Lung (tissue), 12 donors: Measurements from ENCODE around the gene ZACN. TPM values are rescaled to one million over a fixed set of nuclear protein-coding genes. Genes with fewer than 3 reads are reported as not detected.

Experiments
- ATAC-seq: fragments of 200-7000 bp; cut with Tn5 transposase; one replicate; pipeline ENCODE4 v1.9.1; 2020; ENCODE audit warnings: moderate number of reproducible peaks; ENCODE audit not compliant: insufficient read depth, low FRiP score
- DNase-seq, 3 donors: peaks; one replicate each; pipeline ENCODE4 v3.0.0-alpha.2; 2013 to 2017
- H3K27ac ChIP-seq, 2 donors: one replicate each; pipeline ENCODE4 v1.5.1; 2013; ENCODE audit warnings: mild to moderate bottlenecking in 2 of 2, moderate library complexity in 2 of 2, control low read depth in 1 of 2, inconsistent platforms in 1 of 2, low read depth in 1 of 2, low read length in 1 of 2
- H3K27me3 ChIP-seq, 3 donors: one replicate each; pipeline ENCODE4 v1.5.1; 2013; ENCODE audit warnings: low read length in 2 of 3; ENCODE audit not compliant: control insufficient read depth in 3 of 3, insufficient read depth in 3 of 3
- H3K36me3 ChIP-seq, 4 donors: one replicate each; pipeline ENCODE4 v1.5.1; 2013; ENCODE audit warnings: low read length in 4 of 4, mild to moderate bottlenecking in 1 of 4, moderate library complexity in 1 of 4; ENCODE audit not compliant: control insufficient read depth in 4 of 4, insufficient read depth in 4 of 4
- H3K4me1 ChIP-seq, 5 donors: one replicate each; pipeline ENCODE4 v1.5.1; 2013; ENCODE audit warnings: low read length in 5 of 5, mild to moderate bottlenecking in 2 of 5, moderate library complexity in 1 of 5; ENCODE audit not compliant: control insufficient read depth in 5 of 5, insufficient read depth in 5 of 5
- H3K4me3 ChIP-seq: one replicate; pipeline ENCODE4 v1.5.1; 2013; ENCODE audit warnings: mild to moderate bottlenecking, control low read depth, moderate library complexity
- H3K9ac ChIP-seq, 2 donors: one replicate each; pipeline ENCODE4 v1.5.1; 2013; ENCODE audit warnings: low read length in 2 of 2, control low read depth in 1 of 2; ENCODE audit not compliant: insufficient read depth in 1 of 2
- H3K9me3 ChIP-seq, 4 donors: one replicate each; pipeline ENCODE4 v1.5.1; 2013; ENCODE audit warnings: low read length in 3 of 4, mild to moderate bottlenecking in 1 of 4, moderate library complexity in 1 of 4; ENCODE audit not compliant: control insufficient read depth in 4 of 4, insufficient read depth in 3 of 4
- CTCF ChIP-seq: IDR thresholded peaks from 2 replicates; pipeline ENCODE4 v1.5.1; 2012; ENCODE audit warnings: mild to moderate bottlenecking; ENCODE audit errors: control extremely low read depth, extremely low read depth
- WGBS, 2 donors: extraction: QIAGEN DNeasy Blood & Tissue Kit; methylation state at CpG; one replicate each; pipeline ENCODE4 v1.1.7; 2013; 5-methylcytosine and 5-hydroxymethylcytosine counted together
- polyA plus RNA-seq, 2 donors: library from polyadenylated mRNA; stranded (reverse); fragments of 200-250 nt; gene quantifications; one replicate each; pipeline ENCODE4 v1.2.1, GENCODE V29; 2013
- total RNA-seq, 2 donors: library from RNA; depleted of rRNA in 1 of 2; stranded (reverse); fragments of >200 nt in 1 of 2; gene quantifications; one replicate each; pipeline ENCODE4 v1.2.1, GENCODE V29; 2014 to 2021
- donor health status: control.
- donor health status: control.
- donor health status: Bipolar disorder and iron deficiency.
- donor health status: healthy.
- donor health status: DM: yes; HTN: yes; CAD: no.

ZACN gene
- total and polyA plus RNA-seq, 4 donors, result 0.25 to 1.9 (median 1.4) TPM; not detected in 1

DNA sequence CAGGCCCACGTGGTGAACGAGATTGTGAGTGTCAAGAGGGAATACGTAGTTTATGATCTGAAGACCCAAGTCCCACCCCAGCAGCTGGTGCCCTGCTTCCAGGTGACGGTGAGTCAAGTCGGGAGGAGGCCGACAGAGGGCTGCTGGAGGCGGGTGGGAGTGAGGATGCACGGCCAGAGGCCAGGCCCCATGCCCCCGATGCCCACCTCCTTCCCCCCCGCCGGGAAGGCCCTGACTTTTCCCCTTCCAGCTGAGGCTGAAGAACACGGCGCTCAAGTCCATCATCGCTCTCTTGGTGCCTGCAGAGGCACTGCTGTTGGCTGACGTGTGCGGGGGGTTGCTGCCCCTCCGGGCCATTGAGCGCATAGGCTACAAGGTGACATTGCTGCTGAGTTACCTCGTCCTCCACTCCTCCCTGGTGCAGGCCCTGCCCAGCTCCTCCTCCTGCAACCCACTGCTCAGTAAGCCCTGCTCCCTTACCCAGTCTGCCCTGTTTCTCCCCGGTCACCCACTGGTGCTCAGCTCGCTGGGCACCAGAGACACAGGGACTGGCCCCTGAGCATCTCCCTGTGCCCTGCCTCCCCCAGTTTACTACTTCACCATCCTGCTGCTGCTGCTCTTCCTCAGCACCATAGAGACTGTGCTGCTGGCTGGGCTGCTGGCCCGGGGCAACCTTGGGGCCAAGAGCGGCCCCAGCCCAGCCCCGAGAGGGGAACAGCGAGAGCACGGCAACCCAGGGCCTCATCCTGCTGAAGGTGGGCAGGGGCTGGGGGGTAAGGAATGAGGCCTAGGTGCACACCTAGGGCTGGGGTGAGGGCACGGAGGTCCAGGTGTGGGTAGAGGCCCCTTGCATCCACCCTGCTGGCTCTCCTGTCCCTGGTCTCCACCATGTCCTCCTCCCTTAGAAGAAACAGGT is 2.6 kb downstream of the ZACN start:
- Histone ChIP-seq H3K9ac (no peak overlapping the region), H3K9me3 (peaks cover 0 to 1% (median 0%) of the 10 kb centered on the region in 4 donors), H3K4me3 (no peak overlapping the region), H3K27ac (no peak overlapping the region), H3K4me1 (peaks cover 0 to 36% (median 5%) of the 10 kb centered on the region in 5 donors), H3K36me3 (peaks cover 8 to 44% (median 22%) of the 10 kb centered on the region in 4 donors), H3K27me3 (peaks cover 0 to 32% (median 26%) of the 10 kb centered on the region in 3 donors)
- TF ChIP-seq CTCF, result no peak
- ATAC-seq (no peak), DNase-seq (no peak)
- 77 to 78% methylated on average over 26 to 27 of the region's 27 CpGs for WGBS, 2 donors

GRCh38 chr17:76082326-76083251 is 3.6 kb downstream of the ZACN start:
- DNase-seq, result peak; percentile 49 to 74 (median 62)
- no peak for TF ChIP-seq CTCF
- Histone ChIP-seq H3K4me3 (no peak overlapping the region), H3K36me3 (peaks cover 8 to 54% (median 29%) of the 10 kb centered on the region in 4 donors), H3K27me3 (peaks cover 0 to 22% (median 15%) of the 10 kb centered on the region in 3 donors), H3K9me3 (no peaks in the 10 kb centered on the region), H3K4me1 (peaks cover 0 to 36% (median 0%) of the 10 kb centered on the region in 5 donors), H3K27ac (no peak overlapping the region), H3K9ac (no peak overlapping the region)
- ATAC-seq, result no peak
- 88% methylated on average over 20 of the region's 20 CpGs for WGBS, 2 donors

DNA sequence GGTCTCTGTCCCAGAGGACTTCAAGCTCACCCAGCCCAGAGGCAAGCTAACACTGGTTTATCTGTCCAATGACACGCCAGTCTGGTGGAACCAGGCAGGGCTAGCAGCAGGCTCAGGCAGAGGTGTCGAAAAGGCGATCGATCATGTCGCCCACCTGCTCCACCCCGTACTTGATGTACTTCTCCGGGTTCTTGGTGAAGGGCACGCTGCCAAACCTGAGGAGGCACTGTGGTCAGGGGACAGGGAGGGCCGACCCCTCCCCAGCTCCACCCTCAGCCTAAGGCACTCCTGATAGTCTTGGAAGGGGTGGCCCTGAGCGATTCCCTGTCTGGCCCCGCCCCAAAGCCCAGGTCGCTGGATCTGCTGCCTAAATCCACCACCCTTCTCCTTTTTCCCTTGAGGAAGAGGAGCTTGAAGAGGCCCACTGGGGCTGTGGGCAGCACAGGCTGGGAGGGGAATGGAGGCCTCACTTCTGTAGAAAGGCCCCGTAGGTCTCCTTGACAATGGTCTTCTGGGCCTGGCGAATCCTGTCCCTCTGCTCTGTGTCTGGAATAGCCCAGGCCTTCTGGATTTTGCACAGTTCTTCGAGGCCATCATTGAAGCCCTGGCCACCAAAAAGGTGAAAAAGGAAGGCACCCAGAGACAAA is 4.7 kb downstream of the ZACN start:
- TF ChIP-seq CTCF, result no peak
- peaks cover 0 to 36% (median 0%) of the 10 kb centered on the region in 5 donors for H3K4me1 ChIP-seq
- peaks cover 8 to 64% (median 35%) of the 10 kb centered on the region in 4 donors for H3K36me3 ChIP-seq
- H3K4me3 ChIP-seq, result no peak overlapping the region
- peaks cover 0 to 12% (median 4%) of the 10 kb centered on the region in 3 donors for H3K27me3 ChIP-seq
- H3K27ac ChIP-seq, result no peak overlapping the region
- DNase-seq, result no peak
- no peak for ATAC-seq
- no peaks in the 10 kb centered on the region for H3K9me3 ChIP-seq
- no peak overlapping the region for H3K9ac ChIP-seq
- 89% methylated on average over 15 of the region's 15 CpGs for WGBS, 2 donors
